Measurements from ENCODE around the gene TNS1.
A peak's percentile ranks its signal among the peaks of the same experiment; 100 is the strongest.

TNS1 gene

DNA sequence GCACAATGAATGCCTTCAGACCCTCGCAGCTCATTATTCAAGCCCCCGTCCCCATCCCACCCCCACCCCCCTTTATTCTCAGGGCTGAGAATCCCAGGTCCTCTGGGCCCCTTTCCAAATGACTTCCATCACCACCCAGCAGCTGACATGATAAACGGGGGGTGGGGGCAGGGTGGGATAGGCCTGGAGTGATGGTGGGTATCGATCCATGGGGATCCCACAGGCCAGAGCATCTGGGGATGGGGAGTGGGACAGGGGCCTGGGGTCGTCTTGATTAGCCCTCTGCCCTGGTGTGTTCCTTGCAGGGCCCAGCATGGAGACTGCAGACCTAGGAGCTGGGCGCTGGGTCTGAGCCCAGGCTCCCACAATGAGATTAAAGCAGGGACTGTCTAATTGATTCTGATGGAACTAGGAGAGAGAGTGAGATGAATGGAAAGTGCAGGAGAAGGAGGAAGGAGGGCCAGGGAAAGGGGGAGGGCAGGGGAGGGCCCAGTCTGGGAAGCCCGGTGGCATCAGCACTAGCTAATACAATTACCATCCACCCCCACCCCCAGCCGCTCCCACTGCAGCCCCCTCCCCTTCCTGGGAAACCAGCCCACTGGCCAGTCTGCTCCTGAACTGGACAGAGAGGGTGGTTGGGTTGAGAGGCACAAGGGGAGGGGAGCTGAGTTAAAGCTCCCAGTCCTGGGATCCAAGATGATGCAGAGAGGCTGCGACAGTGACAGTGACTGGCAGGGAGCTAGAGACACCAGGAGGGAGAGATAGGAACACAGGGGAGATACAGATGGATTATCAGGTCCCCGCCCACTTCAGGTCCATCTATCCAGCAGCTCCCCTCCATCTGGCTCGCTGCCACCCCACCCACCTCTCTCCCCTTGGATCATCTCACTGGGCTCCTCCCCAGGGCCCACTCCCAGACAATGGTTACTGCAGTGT, 13.1 kb upstream of the TNS1 start:
- DNase-seq: no peak

- DNase-seq: no peak
These were observed 12.2 kb upstream of the TNS1 start for GRCh38 chr2:218014706-218015585.

GRCh38 chr2:218013289-218013688, 10.5 kb upstream of the TNS1 start:
- DNase-seq: no peak

- no peak for DNase-seq
These were observed 9.5 kb upstream of the TNS1 start for GRCh38 chr2:218012284-218012683.

GRCh38 chr2:218011653-218012040, 8.9 kb upstream of the TNS1 start:
- no peak for DNase-seq

DNA sequence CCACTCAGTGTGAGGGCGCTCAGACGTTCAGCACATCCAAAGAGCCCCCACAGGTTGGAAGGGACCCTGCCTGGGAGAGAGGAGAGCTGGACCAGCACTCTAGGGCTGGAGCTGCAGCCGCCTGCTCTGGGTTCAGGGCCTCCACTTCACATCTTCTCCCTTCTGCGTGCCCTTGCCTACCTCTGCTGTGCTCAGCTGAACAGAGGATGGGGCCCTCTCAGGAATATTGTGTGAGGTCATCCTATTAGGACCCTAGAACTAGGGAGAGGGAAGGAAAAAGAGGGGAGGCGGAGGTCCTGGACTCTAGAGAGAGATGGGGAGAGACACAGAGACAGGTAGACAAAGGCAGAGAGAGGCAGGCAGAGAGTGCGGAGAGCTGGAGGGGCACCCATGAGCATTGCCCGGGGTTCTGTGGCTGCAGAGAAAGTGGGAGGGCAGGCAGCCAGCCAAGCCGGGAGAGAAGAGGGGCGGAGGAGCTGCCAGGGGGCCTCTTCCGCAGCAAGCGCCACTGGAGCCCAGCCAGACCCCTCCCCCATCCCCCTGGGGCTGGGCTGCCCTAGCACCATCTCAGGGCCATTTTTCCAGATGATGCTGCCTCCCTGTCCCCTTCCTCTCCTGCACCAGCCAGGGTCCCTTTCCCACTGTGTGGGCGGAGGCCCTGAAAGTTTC, 8.3 kb upstream of the TNS1 start:
- no peak for DNase-seq

DNA sequence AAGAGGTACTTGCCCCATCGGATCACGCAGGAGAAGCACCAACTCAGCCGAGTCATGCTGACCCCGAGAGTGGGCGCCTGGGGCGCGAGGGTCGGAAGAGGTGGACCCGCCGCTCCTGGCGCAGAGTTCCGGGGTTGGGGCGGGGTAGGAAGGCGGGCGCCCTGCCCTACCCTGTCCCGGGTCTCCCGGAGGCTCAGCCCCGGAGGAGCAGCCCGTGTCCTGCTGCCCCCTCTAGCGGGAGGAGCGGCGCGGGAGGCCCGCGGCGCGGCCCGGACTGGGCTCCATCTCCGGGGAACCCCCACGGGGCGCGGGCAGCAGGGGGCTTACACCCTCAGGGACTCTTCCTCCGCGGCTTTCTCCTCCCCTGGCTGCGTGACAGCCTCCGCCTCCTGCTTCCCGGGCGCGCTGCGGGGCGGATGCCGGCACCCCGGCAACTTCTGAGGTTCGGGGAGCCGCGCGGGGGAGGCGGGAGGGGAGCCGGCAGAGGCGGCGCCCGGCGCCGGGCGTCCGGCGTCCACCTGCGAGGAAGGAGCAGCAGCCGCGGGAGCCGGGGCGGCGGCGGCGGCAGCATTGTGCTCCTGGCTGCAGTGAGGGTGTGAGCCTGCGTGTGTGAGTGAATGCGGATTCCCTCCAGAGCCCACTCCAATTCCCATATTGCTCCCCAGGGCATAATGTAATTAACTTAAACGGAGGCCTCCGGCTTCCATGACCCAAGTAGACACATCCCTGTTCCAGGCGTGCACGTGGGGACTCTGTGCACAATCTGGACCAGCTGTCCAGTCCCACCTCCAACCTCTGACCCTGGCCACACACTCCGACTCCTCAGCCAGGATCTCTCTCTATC, 7.6 kb upstream of the TNS1 start:
- DNase-seq: peak in 1 of 2 donors; percentile 14

DNA sequence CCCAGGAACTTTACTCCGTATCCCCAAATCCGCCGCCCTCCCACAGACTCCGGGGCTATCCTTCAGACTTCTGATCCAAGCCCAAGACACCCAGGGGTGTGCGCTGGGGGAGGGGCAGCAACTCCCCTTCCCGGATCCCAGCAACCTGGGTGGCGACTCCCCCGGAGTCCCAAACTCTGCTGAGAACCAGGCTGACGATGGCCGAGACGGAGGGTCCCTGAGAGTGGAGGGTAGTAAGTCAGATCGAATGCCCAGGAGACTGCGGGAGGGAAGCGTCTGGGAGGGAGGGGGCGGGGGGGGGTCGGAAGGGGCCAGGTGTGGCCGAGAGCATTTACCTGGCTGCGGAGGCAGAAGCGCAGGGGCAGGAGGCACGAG, 7.0 kb upstream of the TNS1 start:
- DNase-seq: no peak

DNA sequence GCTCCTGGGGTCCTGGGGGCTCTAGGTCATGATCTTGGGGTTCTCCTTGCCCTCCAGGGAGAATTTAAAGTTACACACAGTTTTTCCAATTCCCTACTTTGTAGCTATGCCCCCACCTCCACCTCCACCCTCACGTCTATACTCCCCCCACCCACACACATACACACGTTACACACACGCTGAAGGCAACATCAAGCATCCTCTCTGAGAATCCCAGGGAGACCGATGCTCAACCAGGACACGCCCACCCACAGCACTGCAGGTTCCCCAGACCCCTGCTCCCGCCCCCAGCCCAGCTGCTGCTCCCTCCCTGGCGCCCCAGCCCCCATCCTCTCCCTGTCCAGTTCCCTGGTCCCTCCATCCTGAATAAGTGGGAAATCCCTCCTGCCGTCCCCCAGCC, 6.4 kb upstream of the TNS1 start:
- no peak for DNase-seq

GRCh38 chr2:218008060-218009040, 5.6 kb upstream of the TNS1 start:
- no peak for DNase-seq

GRCh38 chr2:218006741-218007140, 3.9 kb upstream of the TNS1 start:
- no peak for DNase-seq

GRCh38 chr2:218005486-218005885, 2.7 kb upstream of the TNS1 start:
- no peak for DNase-seq

GRCh38 chr2:218005028-218005427, 2.2 kb upstream of the TNS1 start:
- no peak for DNase-seq

DNA sequence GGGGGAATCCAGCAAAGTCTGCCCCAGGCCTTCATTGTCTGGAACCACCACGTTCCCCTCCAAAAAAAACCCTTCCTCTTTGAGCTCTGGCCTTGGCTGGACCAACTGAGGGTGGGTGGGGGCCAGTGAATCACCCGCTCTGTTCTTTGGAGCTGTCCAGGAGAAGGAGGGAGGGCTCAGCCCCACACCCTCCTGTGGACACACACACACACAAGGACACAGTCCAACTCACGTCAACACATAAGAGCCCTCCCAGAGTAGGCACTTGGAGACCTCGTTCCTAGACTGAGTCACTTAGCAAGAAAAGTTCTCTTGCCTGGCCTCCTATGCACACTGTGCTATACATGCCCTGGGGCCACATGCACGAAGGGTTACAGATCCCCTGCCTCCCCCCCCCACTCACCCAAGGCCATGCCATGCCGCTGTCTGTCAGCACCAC, 1.2 kb upstream of the TNS1 start:
- DNase-seq: no peak

DNA sequence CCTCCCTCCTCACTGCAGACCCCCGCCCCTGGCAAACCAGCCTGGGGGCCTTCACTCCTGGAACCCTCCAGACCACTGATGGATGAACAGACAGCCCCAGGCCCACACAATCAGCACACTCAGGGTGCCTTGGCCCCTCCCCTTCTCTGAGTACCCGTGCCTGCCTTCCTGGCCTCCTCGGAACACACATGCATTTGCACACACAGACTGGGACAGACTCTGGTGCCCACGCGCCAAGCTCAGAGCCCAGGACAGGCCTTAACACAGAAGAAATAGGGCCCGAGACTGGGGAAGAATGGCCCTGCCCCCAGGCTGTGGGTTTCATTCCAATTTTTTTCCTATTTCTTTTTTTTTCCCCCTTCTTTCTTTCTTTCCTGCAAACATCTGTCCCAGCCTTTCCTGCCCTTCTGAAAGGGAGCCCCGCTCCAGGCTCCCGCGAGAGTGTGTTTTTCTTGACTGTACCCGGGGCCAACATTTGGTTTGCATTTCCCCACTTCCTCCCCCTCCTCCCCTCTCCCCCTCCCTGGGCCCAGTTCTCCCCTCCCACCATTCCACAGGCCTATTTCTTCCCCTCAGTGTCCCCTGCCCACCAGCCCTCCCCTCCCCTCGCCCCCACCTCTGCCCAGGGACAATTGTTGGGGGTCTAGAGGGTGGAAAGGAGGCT, 618 bp upstream of the TNS1 start:
- no peak for DNase-seq

GRCh38 chr2:218002143-218002844, 501 bp downstream of the TNS1 start:
- DNase-seq: no peak

DNA sequence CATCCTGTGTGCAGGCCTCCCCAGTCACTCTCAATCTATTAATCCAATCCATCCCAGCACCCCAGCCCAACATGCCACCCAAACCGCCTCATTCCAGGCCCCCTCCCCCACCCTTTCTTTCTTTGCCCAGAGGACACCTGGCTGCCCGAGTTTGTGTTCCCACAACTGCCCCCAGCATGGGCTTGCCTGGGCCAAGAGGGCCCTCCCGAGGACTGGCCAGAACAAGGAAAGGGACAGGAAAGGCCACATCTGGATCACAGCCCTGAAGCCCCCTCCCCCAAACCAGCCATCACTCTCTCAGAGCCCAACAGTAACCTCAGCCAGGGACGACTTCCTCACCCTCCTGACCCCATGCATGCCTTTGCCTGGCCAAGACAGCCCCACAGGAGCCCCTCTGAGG, 1.2 kb downstream of the TNS1 start:
- DNase-seq: no peak

- no peak for DNase-seq
These were observed 2.7 kb downstream of the TNS1 start for GRCh38 chr2:218000136-218000535.

GRCh38 chr2:217999595-217999959, 3.2 kb downstream of the TNS1 start:
- DNase-seq: no peak
